IPS-NIHi11 (cell line): ENCODE results near the gene CDH23.

ENCODE experiments used
- DNase-seq: peaks from one replicate; pipeline ENCODE4 v3.0.0; 2012; ENCODE audit warnings: mixed read lengths, low spot score

CDH23 gene

DNA sequence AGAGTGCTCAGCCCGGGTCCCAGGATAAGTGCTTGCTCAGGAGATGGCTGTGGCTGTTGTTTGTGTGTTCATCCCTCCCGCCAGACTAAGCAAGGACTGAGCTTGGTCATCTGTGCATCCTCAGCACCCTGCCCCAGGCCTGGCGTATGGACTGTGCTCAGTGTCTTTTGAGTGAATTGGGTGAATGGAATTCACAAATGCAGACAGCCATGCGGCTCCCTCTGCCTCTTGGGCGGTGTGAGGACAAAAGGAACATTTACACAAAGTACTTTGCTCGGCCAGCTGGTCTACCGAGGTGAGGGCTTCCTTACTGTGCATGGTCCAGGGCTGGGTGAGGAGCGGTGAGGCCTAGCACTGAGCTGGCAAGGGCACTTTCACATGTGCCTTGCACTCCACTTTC is 120.2 kb downstream of the CDH23 start:
- no peak for DNase-seq

DNA sequence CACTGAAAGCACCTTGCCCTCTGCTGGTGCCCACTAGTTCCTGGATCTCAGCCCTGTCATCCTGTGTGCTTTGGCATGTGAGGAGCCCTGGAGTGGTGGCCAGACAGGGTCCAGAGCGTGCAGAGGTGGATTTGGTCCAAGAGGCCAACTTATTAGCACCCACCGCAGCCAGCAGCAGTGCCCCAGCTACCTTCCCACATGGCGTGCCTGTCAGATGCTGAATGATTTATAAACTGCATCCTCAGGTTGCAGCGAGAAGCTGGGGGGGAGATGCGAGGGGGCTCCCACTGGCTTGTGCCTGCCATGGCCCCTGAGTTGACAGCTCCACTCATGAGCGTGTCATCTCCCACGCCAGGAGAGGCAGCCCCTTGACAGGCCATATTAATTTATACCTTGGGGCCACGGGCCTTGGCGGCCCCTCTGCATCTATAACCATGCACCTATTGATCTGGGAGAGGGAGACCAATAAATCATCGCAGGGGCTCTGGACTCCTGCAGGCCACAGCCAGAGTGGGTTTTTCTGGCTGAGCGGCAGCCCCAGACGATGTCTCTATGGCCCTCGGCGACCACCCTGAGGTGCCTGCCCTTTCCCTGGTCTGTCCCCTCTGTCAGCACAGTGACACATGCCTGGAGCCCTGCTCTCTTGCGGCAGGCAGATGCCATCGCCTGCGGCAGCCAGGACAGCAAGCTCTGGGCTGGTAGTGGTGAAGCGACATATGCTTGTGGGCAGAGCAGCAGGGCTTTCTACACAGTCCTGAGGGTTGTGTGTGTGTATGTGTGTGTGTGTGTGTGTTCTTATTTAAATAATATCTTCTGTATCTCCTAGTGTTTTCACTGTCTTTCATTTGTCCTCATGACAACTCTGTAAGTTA is 120.8 kb downstream of the CDH23 start:
- DNase-seq = no peak

DNA sequence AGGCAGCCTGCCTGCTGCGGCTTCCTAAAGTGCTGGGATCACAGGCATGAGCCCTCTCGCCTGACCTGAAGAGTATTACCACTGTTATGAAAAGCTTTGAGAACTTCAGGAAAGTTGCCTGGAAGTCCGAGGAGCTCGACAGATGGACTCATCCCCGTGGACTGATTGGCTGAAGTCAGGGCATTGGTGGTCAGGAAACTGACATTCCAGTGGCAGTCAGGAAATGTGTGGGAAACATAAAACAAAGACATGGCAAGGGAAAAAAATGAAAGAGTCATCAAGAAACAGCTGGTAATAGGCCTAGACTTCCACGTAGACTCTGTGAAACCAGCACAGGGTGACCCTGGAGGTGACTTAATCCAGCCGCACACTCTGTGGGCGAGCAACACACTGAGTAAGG is 123.3 kb downstream of the CDH23 start:
- DNase-seq = no peak

DNA sequence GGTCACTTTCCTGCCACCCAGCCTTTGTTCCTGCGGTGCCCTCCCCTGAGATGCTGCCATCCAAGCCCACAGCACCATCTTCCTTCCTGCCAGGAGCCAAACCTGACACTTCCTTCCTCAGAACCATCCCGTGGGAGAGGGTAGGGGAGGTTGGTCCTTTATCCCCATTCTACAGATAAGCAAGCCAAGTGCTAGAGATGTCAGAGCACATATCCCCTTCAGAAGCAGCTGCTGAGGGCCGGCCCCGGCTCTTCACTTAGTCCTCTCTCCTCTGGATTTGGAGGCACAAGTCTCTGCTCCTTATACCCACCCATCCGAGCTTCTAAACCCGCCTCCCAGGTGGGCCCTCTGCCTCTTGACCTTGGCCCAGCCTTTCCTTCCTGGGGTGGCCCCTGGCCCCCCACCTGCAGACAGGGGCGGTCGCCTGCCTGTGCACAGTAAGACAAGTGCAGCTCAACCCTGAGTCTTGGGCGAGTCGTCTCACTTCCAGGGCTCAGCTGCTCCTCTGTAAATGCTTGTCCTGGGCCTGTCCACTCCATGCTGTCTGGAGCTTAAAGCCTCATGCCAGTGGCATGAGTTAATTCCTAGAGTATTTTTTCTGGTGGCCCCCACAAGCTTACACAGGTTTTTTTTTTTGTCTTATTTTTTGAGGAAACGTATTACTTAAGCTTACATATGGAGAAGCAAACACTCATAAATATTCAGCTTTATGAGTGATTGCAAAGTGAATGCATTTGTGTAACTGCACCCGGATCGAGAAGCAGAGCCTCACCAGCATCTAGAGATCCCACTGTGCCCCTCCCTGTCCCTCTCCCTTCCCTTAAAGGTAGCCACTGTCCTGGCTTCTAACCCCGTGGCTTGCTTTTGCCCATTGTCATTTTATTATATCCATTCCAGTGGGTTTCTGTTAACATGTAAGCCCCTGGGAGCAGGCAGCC is 125.1 kb downstream of the CDH23 start:
- DNase-seq = no peak

DNA sequence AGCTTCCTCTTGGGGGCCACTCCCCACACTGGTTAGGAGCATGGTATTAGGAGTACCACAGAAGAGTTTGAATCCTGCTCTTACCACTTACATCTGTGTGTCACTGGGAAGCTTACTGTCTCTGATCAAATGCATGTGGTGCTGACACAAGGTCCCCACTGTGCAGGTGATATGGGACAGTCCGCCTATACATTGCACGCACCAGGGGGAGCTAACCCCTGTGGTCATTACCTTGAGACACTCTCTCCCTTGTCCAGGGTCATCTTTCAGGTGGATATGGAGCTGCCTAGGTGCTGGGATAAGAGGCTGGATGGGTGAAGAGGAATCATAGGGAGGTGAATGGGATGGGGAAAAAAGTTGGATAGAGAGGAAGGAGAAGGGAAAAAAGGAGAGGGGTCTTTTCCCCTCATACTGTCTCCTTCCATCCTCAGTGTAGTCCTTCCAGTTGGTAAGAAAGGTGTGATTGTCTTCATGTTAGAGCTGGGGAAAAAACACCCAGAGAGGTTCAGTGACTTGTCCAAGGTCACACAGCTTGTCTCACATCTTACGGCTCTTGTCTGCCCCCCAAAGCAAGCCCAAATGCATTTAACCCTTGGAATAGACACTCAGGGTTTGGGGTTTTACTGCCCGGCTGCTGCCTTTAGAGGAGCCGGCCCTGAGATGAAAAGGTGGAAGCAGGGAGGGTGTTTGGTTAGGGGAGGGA is 125.9 kb downstream of the CDH23 start:
- DNase-seq = peak; percentile 39

DNA sequence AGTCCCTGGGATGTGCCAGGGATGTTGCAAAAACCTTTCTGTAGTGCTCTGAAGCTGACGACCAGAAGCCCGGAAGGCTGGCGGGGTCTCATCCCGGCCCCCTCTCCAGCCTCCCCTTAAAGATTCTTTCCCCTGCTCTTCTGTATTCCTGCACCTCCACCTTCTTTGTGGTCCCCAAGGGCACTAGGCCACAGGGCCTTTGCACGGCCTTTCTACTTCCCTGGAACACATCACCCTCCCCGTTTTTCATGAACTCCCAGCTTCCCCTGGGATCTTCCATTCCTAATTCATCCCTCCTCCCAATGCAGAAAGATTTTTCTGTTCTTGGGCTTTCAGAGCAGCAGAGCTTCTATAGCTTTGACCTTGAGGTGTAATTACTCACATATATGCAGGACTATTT is 127.0 kb downstream of the CDH23 start:
- DNase-seq = no peak

DNA sequence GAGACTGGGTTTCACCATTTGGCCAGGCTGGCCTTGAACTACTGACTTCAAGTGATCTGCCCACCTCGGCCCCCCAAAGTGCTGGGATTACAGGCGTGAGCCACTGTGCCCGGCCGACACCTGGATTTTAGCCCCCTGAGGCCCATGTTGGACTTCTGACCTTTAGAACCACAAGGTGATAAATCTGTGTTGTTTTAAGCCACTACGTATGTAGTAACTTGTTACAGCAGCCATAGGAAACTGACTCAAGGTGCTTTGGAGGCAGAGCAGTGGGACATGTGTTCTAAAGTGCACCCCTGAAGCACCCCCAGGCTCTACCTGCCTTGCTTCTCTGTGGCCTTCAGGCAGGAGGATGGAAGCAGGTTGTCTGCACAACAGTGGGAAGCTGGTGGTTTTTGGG is 128.4 kb downstream of the CDH23 start:
- no peak for DNase-seq

DNA sequence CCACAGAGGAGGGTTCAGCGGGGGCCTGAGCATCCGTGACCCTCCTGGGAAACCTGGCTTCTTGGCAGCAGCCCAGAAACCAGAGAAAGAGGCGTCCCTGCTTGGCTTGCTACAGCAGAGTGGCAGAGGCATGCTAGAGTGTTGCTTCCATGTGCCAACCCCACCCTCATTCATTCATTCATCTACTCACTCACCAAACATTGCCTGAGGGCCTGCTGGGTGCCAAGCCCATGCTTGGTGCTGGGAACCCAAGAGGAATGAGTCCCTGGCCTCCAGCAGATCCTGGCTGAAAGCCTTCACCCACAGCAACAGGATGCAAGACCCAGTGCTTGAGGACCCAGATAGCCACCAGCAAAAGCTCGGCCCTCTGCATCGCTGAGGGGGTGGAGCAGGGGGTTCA is 129.0 kb downstream of the CDH23 start:
- no peak for DNase-seq

DNA sequence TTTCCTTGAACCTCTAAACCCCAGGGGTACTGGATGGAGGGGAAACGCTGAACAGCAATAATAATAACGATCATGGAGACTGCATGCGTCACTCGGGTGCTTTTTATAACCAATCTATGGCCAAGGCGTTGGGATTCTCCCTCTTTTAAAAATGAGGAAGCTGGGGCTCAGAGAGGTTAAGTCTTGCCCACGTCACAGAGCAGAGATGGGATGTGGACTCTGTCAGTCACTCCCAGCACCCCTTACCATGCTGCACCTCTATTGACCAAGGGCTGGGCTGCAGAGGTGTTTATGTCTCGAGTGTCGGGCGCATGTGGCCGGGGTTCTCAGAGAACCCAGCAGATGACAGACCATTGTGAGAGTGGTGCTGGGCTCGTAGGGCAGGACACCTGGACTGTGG is 129.9 kb downstream of the CDH23 start:
- no peak for DNase-seq

DNA sequence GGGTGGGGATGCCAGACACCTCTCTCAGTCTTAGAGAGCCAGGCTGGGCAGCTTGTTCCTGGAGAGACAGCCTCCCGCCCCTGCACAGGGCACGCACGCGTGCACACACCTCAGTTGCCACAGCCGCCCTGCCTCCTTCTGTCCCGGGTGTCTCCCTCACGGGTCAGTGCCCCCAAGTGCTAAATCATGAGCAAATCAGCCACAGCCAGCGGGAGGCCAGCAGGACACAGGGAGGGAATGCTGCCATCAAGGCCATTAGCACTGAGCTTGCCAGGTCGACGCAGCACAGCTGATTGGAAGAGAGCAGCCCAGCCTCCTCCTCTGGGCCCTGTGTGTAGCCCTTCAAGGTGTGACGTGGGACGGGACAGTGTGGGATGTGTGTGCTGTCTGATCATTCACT is 130.4 kb downstream of the CDH23 start:
- DNase-seq = peak; percentile 64

DNA sequence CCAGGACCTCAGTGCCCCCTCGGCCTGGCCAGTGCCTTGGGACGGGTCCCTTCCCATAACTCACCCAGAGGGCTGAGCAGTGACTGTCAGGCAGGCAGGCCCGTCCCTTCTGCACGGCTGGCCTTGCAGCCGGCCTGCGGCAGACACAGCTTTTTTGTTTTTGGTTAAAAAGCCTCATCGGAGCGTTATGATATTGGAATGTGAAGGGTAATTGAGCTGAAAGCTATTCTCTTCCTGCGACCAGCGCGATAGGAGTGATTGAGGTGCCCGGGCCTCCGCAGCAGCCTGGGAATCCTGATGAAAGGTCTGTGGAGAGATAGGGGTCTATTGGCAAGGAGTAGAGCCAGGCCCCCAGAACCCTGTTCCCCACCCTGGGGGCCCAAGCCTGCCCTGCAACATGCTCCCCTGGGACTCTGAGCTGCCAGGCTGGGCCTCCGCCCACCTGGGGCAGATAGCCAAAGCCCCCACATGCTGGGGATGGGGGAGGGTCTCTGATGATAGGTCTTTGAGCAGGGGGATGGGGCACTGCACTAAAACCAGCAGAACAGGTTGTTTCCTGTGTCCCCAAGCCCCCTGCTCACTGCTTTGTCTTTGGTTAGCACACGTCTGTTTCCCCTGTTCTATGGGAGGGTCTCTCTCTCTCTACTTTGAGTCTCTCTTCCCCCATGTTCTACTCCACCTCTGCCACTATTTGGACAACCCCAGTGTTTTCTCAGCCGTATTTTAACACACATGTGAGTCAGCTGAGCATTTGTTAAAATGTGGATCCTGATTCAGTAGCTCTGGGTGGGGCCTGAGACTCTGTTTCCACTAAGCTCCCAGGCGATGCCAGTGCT is 131.9 kb downstream of the CDH23 start:
- peak; percentile 49 for DNase-seq

DNA sequence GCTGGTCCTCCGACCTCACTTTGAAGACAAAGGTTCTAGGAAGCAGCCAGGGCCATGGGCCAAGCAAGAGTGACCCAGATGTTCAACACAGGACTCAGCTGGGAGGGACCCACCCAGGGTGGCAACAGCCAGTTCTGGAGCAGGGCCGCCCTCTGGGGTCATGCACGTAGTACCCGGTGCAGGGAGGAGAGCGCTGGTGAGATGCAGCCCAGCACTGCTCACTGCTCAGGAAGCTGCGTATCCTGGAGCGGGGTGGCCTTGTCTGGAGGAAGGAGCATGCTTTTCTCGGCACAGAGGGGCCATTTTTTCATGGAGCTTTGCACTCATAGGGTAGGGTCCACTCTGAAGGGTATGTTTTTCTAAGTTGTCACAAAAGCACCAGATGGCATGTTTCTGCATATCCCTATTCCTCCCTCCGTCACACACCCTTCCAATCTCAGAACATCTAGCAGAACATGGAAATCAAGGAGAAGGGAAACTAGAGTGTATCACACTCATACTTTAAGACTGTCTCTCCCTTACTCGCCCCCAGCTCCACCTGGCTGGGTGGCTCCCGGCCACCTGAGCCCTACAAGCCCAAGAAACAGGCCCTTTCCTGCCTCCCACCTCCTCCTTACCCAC is 132.6 kb downstream of the CDH23 start:
- no peak for DNase-seq

DNA sequence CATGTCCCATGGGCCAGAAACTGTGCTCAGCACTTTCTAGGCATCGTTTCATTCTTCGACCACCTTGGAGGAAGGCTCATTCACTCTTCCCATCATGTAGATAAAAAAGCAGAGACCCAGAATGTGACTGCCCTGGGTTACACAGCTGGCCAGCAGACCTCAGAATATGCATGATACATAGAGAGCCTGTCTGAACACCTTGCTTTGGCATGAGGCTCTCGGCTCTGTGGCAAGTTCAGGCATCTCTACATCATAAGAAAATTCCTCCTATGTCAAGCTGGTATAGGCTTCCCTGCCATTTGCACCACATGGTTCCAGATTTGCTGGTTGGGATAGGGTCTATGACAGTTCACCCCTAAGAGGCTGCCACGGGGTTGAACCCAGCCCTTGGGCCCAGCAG is 134.1 kb downstream of the CDH23 start:
- no peak for DNase-seq

DNA sequence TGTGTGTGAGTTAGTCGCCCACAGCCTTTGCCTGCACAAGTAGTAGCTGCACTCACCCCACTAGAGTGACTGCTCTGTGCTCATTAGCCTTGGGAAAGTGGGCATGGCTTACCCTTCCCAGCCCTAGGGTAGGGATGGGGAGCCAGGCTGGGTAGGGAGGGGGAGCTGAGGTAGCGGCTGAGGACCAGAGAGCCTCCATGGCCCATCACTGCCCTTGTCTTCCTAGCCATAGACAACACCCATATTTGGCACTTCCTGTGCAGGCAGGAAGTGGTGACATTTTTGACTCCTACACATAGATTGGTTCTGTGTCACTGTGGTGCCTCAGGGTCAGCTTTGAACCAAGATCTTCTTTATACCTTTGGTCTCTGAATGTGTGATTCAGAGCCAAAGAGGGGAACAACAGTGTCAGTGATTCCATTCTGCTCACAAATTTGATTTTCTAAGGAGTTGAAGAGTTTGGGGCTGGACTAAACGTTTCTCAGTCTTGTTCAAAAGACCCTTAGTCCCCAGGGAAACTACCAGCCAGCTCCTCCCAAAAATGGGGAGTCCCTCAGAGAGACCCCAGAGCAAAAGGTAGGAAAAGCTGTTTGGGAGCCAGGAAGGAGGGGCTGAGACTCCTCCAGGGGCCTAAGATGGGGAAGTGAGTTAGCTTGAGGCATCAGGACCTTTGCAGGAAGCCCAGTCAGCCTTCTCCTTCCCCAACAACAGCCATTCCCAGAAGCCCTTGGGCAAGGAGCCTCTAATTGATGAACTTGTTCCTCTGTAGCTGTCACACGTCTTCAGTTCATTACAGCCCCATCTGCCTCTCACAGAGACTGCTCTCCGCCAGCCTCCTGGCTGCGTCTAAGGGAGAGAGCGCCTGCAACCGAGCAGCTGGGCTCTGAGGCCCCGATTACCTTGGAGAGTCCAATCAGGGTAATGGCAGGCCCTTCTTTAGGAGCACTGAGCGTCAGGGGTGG is 135.0 kb downstream of the CDH23 start:
- DNase-seq = no peak

DNA sequence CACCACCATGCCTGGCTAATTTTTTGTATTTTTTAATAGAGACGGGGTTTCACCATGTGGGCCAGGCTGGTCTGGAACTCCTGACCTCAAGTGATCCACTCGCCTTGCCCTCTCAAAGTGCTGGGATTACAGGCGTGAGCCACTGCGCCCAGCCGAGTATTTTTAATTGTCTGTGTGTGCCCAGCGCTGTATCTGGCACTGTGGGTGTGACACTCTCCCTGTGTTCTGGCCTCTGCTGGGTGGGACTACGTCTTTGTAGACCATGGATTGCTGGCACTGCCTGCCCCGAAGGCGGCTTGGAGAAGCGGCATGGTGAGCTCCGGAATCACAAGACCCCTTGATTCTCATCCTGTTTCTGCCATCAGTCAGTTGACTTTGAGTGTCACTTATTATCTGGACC is 136.2 kb downstream of the CDH23 start:
- DNase-seq = no peak

DNA sequence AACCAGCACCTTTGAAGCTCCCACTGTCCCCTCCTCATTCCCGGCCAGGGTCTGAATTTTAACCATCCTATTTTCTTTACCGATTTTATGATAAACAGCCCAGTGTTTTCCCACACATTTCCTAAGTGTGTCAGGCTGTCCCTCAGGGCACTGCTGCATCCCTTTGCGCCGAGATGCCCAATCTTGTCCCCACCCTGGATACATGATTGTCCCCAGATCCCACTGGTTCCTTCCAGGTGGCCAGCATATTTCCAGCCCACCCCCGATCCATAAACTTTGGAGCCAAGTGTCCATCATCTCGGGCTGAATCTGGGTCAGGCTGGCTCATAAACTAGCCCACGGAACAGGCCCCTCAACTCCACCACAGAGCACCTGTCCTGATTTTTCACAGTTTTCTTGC is 137.2 kb downstream of the CDH23 start:
- no peak for DNase-seq

DNA sequence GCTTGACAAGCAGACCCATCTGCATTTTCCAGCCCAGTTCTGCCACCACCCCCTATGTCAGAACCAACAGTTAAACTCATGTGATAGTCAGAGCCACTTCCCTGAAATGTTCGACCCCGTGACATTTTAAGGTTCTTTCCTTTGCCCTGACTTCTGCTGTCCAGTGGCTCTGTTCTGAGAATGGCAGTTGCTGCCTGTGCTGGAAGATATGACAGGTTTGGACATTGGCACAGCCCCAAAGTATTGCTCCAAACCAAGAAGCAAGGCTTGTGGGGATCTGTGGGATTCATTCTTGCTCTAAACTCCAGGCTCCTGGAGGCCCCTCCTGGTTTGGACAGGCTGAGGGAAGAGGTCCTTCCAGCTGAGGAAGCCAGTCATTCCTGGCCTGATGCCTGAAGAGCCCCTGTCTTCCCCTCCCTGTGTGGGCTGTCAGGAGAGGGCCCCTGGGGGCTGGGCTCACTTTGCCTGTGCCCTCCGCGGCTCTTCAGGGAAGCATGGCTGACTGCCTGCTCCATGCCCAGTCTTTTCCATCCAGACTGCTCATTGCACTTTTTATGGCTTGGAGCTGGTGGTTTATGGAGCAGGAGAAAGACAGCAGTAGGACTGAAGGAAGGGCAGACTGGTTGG is 138.0 kb downstream of the CDH23 start:
- no peak for DNase-seq

DNA sequence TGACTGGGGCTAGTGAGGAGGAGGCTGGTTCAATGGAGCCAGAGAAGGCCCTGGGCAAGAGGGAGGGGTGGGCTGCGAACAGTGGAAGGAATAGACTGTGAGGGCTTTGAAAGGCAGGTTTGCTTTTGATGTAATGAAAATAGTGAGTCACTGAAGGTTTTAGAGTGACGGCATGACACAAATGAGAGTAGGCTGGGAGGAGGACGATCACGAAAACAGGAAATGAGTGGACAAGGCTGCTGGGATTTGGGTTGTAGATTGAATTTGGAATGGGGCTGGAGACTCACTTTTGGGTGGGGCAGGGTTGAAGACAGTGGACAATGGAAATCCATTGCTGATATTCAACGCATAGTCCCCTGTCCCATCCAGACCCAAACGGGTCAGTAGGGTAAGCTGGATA is 139.6 kb downstream of the CDH23 start:
- DNase-seq = no peak

DNA sequence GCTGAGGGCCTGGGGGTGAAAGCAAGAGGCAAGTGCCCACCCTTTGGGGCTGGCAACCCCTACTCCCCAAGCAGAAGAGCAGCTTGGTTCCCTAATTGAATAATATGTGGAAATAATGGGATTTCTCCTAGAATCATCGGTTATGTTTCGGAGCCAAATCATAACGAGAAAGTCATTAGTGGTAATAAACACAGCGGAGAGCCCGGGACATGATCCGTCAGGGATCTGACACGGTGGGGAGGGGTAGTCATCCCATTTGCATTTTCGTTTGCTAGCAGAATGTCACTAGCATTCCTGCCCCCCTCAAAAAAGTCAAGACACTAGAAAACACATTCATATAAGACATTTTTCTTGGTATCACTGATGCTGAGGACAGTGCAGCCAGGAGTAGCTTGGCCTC is 140.4 kb downstream of the CDH23 start:
- no peak for DNase-seq
